ENCODE measurements around the gene FXYD2. TPM values are rescaled to one million over a fixed set of nuclear protein-coding genes. Genes with fewer than 3 reads are reported as not detected.

FXYD2 gene
- total and polyA plus RNA-seq, 12 donors, result 0.40 to 6.0 (median 1.8) TPM

DNA sequence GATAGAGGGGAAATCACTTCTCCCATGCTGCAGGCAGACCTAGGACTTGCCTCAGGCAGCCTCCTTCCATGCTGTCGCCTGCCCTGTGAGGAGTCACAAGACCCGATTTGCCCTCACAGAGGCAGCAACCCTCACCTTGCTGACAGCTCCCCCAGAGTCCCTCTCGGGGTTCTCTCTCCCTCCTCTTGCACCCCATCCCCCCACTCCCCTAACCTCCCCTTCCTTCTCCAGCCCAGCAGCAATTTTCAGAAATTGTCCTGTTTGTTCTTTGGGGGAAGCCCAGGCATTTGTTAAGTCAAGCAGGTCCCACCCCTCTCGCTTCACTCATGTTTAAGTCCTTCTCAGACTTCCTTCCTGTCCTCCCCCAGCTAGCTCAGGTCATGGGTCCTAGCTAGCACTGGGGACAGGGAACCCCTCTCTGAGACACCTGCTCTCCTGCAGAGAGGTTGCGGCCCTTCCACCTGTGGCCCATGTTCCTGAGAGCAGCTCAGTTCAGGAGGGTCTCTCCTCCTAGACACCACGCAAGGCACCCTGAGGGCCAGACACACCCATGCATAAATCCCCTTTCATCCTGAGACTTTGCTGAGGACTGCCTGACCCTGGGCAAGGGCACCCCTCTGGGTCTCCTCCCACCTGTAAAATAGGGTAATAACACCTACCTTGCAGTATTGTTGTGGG is 6.3 kb upstream of the FXYD2 start:
- DNase-seq, result peak in 1 of 2 donors; percentile 3
- WGBS, 2 donors, result 56 to 60% methylated on average over 6 of the region's 6 CpGs

DNA sequence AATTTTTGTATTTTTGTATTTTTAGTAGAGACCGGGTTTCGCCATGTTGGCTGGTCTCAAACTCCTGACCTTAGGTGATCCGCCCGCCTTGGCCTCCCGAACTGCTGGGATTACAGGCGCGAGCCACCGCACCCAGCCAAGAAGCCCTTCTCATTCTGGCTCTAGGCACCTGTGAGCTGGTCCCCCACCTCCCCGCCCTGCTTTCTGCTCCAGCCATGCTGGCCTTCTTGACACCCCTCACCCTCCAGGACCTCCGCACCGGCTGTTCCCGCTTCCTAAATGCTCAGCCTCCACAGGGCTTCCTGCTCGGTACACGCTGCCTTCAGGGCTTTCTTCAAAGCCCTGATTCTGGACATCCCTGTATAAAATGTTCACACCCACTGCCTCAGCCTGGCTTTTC is 5.5 kb upstream of the FXYD2 start:
- TF ChIP-seq, protein P1, sequence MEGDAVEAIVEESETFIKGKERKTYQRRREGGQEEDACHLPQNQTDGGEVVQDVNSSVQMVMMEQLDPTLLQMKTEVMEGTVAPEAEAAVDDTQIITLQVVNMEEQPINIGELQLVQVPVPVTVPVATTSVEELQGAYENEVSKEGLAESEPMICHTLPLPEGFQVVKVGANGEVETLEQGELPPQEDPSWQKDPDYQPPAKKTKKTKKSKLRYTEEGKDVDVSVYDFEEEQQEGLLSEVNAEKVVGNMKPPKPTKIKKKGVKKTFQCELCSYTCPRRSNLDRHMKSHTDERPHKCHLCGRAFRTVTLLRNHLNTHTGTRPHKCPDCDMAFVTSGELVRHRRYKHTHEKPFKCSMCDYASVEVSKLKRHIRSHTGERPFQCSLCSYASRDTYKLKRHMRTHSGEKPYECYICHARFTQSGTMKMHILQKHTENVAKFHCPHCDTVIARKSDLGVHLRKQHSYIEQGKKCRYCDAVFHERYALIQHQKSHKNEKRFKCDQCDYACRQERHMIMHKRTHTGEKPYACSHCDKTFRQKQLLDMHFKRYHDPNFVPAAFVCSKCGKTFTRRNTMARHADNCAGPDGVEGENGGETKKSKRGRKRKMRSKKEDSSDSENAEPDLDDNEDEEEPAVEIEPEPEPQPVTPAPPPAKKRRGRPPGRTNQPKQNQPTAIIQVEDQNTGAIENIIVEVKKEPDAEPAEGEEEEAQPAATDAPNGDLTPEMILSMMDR (IDR thresholded peaks at IDR 0.05), result no peak
- H3K9me3 ChIP-seq, result no peaks in the 10 kb centered on the region
- H3K27ac ChIP-seq, result peak overlapping the region in 1 of 10 donors; percentile 44
- H3K36me3 ChIP-seq, result peaks cover 0 to 19% (median 0%) of the 10 kb centered on the region in 9 donors
- intact Hi-C loops (cut with DNase I), result no loop called here
- no peak overlapping the region for H3K4me3 ChIP-seq
- H3K27me3 ChIP-seq, result no peaks in the 10 kb centered on the region
- ATAC-seq, result no peak
- 77 to 84% methylated on average over 14 of the region's 14 CpGs for WGBS, 2 donors
- peak in 1 of 2 donors; percentile 7 for DNase-seq
- peaks cover 3 to 59% (median 42%) of the 10 kb centered on the region in 9 donors for H3K4me1 ChIP-seq

More for the DNA sequence above, 6.3 kb upstream of the FXYD2 start:
- H3K4me3 ChIP-seq, result no peak overlapping the region
- TF ChIP-seq, protein P1 (IDR thresholded peaks at IDR 0.05), result no peak
- intact Hi-C loops (cut with DNase I), result no loop called here
- H3K27ac ChIP-seq, result peak overlapping the region in 1 of 10 donors; percentile 44
- no peaks in the 10 kb centered on the region for H3K9me3 ChIP-seq
- H3K27me3 ChIP-seq, result no peaks in the 10 kb centered on the region
- no peak for ATAC-seq
- peaks cover 3 to 51% (median 34%) of the 10 kb centered on the region in 9 donors for H3K4me1 ChIP-seq
- peaks cover 0 to 25% (median 0%) of the 10 kb centered on the region in 9 donors for H3K36me3 ChIP-seq

DNA sequence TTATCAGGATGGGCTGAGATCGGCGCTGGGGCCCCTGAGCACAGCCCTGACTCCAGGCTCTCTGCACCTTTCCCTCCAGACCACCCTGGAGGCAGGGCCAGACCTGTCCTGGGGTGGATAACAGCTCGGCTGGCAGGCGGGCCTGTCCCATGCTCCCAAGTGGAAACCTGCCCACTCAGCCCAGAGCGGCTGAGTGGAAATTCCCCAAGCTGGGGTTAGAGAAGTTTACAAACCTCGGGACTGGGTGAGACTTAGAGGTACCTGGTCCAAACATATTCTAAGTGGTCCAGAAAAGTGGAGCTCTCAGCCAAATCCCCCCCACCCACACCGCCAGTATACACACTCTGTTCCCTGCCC is 4.8 kb upstream of the FXYD2 start:
- Histone ChIP-seq H3K9me3 (no peaks in the 10 kb centered on the region), H3K36me3 (peaks cover 0 to 13% (median 0%) of the 10 kb centered on the region in 9 donors), H3K27me3 (no peaks in the 10 kb centered on the region), H3K4me1 (peaks cover 8 to 66% (median 49%) of the 10 kb centered on the region in 9 donors), H3K4me3 (no peak overlapping the region), H3K27ac (peak overlapping the region in 7 of 10 donors; percentile 5 to 50 (median 35))
- DNase-seq (no peak), ATAC-seq (peak in 1 of 8 donors; percentile 9)
- intact Hi-C loops (cut with DNase I), result no loop called here
- TF ChIP-seq, protein P1 (IDR thresholded peaks at IDR 0.05), result no peak
- WGBS, 2 donors, result 64 to 83% methylated on average over 7 of the region's 7 CpGs

DNA sequence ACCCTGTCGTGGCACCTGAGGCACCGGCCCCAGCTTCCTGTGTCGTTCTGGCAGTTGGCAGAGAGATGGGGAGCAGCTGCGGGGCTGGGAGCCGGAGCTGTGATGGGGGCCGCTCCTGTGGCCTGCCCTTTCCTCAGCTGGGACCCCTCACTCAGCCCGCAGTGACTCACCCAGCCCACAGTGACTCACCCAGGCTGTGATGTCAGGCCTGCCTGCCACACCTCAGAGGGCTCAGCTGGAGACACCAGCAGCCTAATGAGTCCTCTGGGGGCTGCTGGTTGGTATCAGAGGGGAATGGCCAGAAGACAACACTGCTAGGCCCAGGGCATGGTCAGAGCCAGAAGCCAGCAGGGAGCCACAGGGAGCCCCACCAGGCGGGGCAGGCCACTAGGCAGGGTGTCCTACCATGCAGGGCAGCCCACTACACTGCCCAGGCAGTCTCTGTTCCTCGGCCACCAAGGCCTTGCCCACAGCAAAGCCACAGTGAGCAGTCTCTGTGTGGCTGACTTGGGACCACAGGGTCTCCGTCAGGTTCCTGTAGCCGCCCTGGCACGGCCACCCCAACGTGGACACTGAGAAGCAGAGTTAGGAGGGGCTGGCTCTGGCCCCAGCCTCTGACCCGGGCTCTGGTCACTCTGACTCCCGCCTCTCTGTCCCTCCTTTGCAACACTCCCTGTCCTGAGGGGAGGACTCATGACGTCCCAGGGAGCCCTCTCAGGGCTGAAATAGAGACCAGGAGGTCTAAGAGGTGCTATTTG is 4.2 kb upstream of the FXYD2 start:
- intact Hi-C loops (cut with DNase I), result no loop called here
- no peaks in the 10 kb centered on the region for H3K9me3 ChIP-seq
- DNase-seq (peak in 1 of 2 donors; percentile 54), ATAC-seq (peak in 7 of 8 donors; percentile 9 to 68 (median 32))
- H3K27me3 ChIP-seq, result no peaks in the 10 kb centered on the region
- 60 to 72% methylated on average over 16 of the region's 16 CpGs for WGBS, 2 donors
- H3K27ac ChIP-seq, result peak overlapping the region in 7 of 10 donors; percentile 5 to 50 (median 35)
- H3K4me1 ChIP-seq, result peaks cover 11 to 69% (median 49%) of the 10 kb centered on the region in 9 donors
- H3K4me3 ChIP-seq, result no peak overlapping the region
- peaks cover 0 to 7% (median 0%) of the 10 kb centered on the region in 9 donors for H3K36me3 ChIP-seq
- TF ChIP-seq, protein P1 (IDR thresholded peaks at IDR 0.05), result no peak
